Upper lobe of left lung (tissue), 6 donors: ENCODE results near the gene BNC2. TPM values are rescaled to one million over a fixed set of nuclear protein-coding genes. Genes with fewer than 3 reads are reported as not detected.
A peak's percentile ranks its signal among the peaks of the same experiment; 100 is the strongest.
"Not testable (repeated sequence)": the region's sequence is repeated elsewhere in the genome, so short reads cannot be mapped to it uniquely, and the experiment has no call there.

Experiments used
- ATAC-seq, 2 donors: fragments of 200-7000 bp; cut with Tn5 transposase; one replicate each; pipeline ENCODE4 v1.9.1; 2022; ENCODE audit warnings: mild to moderate bottlenecking in 2 of 2, moderate library complexity in 2 of 2; ENCODE audit not compliant: low FRiP score in 2 of 2
- DNase-seq, 2 donors: peaks; one replicate each; pipeline ENCODE4 v3.0.0-alpha.2; 2019 to 2020
- H3K27ac ChIP-seq, 4 donors: fragments of 200-600 bp; sonication (generic); one replicate each; pipeline ENCODE4 v1.5.1; 2016 to 2019
- H3K27me3 ChIP-seq, 4 donors: fragments of 200-600 bp; sonication (generic); one replicate each; pipeline ENCODE4 v1.5.1; 2017 to 2019
- H3K36me3 ChIP-seq, 4 donors: fragments of 200-600 bp; sonication (generic); one replicate each; pipeline ENCODE4 v1.5.1; 2016 to 2019
- H3K4me1 ChIP-seq, 4 donors: fragments of 200-600 bp; sonication (generic); one replicate each; pipeline ENCODE4 v1.5.1; 2018 to 2019
- H3K4me3 ChIP-seq, 4 donors: fragments of 200-600 bp; sonication (generic); one replicate each; pipeline ENCODE4 v1.5.1; 2017 to 2019; ENCODE audit warnings: mild to moderate bottlenecking in 2 of 4, moderate library complexity in 1 of 4
- H3K9me3 ChIP-seq, 4 donors: fragments of 200-600 bp; sonication (generic); one replicate each; pipeline ENCODE4 v1.5.1; 2018 to 2019
- EP300 ChIP-seq, 4 donors: sonication (generic); formaldehyde crosslinking; IDR thresholded peaks; one replicate each; pipeline ENCODE4 v1.5.1; 2017; ENCODE audit warnings: antibody characterized with exemption in 4 of 4, control low read depth in 2 of 4
- POLR2A ChIP-seq, 4 donors: fragments of 450-650 bp; IDR thresholded peaks; one replicate each; pipeline ENCODE4 v1.5.1; 2016 to 2017; ENCODE audit warnings: antibody characterized with exemption in 4 of 4, mild to moderate bottlenecking in 2 of 4
- POLR2AphosphoS5 ChIP-seq, 2 donors: sonication (generic); formaldehyde crosslinking; IDR thresholded peaks; one replicate each; pipeline ENCODE4 v1.5.1; 2017; ENCODE audit warnings: antibody characterized with exemption in 2 of 2
- WGBS, 2 donors: methylation state at CpG; one replicate each; pipeline ENCODE4 v1.1.5; 2017 to 2018; 5-methylcytosine and 5-hydroxymethylcytosine counted together
- total RNA-seq, 6 donors: library from RNA; depleted of rRNA in 4 of 6; stranded (reverse); fragments of >200 nt in 4 of 6; gene quantifications; one replicate each; pipeline versions ENCODE4 v1.1.0 to v1.2.1, GENCODE V29; 2016 to 2021
- TF ChIP-seq, protein P1 (sequence below), 6 experiments: fragments of 450-650 bp in 4 of 6; fragments of 200-600 bp in 2 of 6; sonication (generic) in 2 of 6; IDR thresholded peaks; one replicate each; pipeline ENCODE4 v1.5.1; 2016 to 2019; ENCODE audit warnings: antibody characterized with exemption in 6 of 6
- donor health status: DM: no; HTN: no; CAD: no; lungs with moderate emphysema.
- donor health status: DM: no; HTN: yes; CAD: no; lungs with severe emphysema.

BNC2 gene
- total RNA-seq, 6 donors from 2014 or later = 4.6 to 21.7 (median 10.7) TPM

DNA sequence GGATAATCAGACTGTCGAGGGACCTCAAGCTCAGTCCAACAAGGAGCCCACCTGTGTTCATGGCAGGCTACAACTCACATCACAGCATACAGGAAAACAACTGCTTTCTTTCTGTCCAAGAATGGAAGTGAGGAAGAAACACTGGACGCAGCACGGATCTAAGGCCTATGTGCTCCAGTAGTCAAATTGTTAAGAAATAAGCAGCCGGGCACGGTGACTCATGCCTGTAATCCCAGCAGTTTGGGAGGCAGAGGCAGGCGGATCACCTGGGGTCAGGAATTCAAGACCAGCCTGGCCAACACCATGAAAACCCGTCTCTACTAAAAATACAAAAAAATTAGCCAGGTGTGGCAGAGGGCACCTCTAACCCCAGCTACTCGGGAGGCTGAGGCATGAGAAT lies 427.8 kb downstream of the BNC2 start:
- no peak overlapping the region for H3K4me3 ChIP-seq
- ATAC-seq (peak in 1 of 2 donors; percentile 64), DNase-seq (no peak)
- H3K27ac ChIP-seq = no peak overlapping the region
- no peaks in the 10 kb centered on the region for H3K9me3 ChIP-seq
- WGBS, 2 donors = 87 to 89% methylated on average over 8 of the region's 8 CpGs
- no peaks in the 10 kb centered on the region for H3K27me3 ChIP-seq
- TF ChIP-seq POLR2A (IDR thresholded peaks at IDR 0.05) = no peak
- TF ChIP-seq, protein P1, sequence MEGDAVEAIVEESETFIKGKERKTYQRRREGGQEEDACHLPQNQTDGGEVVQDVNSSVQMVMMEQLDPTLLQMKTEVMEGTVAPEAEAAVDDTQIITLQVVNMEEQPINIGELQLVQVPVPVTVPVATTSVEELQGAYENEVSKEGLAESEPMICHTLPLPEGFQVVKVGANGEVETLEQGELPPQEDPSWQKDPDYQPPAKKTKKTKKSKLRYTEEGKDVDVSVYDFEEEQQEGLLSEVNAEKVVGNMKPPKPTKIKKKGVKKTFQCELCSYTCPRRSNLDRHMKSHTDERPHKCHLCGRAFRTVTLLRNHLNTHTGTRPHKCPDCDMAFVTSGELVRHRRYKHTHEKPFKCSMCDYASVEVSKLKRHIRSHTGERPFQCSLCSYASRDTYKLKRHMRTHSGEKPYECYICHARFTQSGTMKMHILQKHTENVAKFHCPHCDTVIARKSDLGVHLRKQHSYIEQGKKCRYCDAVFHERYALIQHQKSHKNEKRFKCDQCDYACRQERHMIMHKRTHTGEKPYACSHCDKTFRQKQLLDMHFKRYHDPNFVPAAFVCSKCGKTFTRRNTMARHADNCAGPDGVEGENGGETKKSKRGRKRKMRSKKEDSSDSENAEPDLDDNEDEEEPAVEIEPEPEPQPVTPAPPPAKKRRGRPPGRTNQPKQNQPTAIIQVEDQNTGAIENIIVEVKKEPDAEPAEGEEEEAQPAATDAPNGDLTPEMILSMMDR (IDR thresholded peaks at IDR 0.05) = no peak
- no peak for TF ChIP-seq EP300 (IDR thresholded peaks at IDR 0.05)
- TF ChIP-seq POLR2AphosphoS5 (IDR thresholded peaks at IDR 0.05) = no peak
- H3K36me3 ChIP-seq = no peaks in the 10 kb centered on the region
- H3K4me1 ChIP-seq = no peaks in the 10 kb centered on the region

DNA sequence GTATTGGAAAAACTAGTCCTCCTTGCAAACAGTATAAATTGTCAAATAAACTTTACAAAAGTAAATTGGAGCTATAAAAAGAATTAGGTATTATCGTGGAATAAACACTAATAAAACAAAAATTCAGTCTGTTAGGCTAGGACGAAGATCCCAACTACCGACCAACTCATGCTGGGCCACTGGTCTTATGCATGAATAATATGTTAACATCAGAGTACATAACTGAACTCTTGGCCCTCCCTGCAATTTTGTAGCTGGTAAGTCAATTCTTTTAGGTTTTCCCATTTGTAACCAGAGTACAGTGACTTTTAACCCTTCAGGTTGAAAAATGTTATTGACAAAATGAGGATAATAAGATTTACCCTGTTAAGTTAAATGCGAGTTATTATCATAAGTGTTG lies 428.7 kb downstream of the BNC2 start:
- ATAC-seq (no peak), DNase-seq (no peak)
- Histone ChIP-seq H3K9me3 (no peaks in the 10 kb centered on the region), H3K27me3 (no peaks in the 10 kb centered on the region), H3K36me3 (no peaks in the 10 kb centered on the region), H3K27ac (no peak overlapping the region), H3K4me3 (no peak overlapping the region), H3K4me1 (no peaks in the 10 kb centered on the region)
- 93 to 94% methylated on average over 4 of the region's 4 CpGs for WGBS, 2 donors
- TF ChIP-seq POLR2AphosphoS5 (IDR thresholded peaks at IDR 0.05) (no peak), POLR2A (IDR thresholded peaks at IDR 0.05) (no peak), EP300 (IDR thresholded peaks at IDR 0.05) (no peak)
- TF ChIP-seq, protein P1 (IDR thresholded peaks at IDR 0.05) = no peak

DNA sequence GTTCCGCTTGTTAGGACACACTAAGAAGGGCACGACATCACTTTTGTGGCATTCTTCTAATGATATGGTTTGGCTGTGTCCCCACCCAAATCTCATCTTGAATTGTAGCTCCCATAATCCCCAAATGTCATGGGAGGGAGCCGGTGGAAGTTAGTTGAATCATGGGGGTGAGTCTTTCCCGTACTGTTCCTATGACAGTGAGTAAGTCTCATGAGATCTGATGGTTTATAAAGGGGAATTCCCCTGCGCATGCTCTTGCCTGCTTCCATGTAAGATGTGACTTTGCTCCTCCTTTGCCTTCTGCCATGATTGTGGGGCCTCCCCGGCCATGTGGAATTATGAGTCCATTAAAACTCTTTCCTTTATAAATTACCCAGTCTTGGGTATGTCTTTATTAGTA lies 431.6 kb downstream of the BNC2 start:
- not testable (repeated sequence) for H3K9me3 ChIP-seq, DNase-seq, H3K27ac ChIP-seq, H3K36me3 ChIP-seq, H3K4me1 ChIP-seq, H3K4me3 ChIP-seq, ATAC-seq, H3K27me3 ChIP-seq
- 80 to 94% methylated on average over 6 of the region's 6 CpGs for WGBS, 2 donors

DNA sequence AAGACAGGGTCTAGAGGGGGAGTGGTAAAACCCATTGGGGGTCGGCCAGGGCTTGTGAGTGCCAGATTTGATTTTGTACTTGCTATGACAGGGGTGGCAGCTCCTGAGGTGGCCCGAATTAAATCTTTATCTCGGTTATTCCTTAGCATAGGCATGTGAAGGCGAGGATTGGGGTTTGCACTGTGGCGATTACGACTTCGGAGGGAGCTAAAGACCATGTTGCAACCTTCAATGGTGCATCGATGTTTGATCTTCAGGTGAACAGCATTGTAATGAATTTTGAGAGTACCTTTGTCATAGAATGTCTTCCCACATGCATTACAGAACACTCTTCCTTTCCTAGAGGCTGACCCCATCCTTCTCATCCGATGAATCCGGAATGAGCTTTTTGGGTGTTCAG lies 433.9 kb downstream of the BNC2 start:
- DNase-seq = no peak
- Histone ChIP-seq H3K9me3 (no peaks in the 10 kb centered on the region), H3K4me3 (no peak overlapping the region), H3K4me1 (no peaks in the 10 kb centered on the region), H3K27me3 (no peaks in the 10 kb centered on the region), H3K36me3 (no peaks in the 10 kb centered on the region), H3K27ac (no peak overlapping the region)
- ATAC-seq = no peak
- TF ChIP-seq POLR2AphosphoS5 (IDR thresholded peaks at IDR 0.05) (no peak), EP300 (IDR thresholded peaks at IDR 0.05) (no peak), POLR2A (IDR thresholded peaks at IDR 0.05) (no peak)
- TF ChIP-seq, protein P1 (IDR thresholded peaks at IDR 0.05) = no peak
- 95 to 96% methylated on average over 10 of the region's 10 CpGs for WGBS, 2 donors

DNA sequence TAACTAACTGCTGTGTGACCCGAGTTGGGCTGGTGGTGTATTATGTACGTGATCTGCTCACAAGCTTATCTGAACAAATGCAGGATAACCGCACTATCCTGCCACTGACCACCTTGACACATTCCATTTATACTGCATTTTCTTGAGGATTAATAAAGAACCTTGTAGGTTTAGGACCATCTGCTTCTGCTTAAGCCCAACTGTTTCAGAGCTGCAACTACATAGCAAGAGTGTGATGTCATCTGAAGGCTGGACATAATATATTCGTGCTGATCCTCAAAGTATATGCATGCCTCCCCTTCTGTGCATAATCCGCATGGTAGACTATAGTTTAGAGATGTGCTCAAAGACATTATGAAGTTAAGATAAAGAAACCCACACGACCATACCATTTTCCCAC lies 435.9 kb downstream of the BNC2 start:
- TF ChIP-seq, protein P1 (IDR thresholded peaks at IDR 0.05) = no peak
- TF ChIP-seq EP300 (IDR thresholded peaks at IDR 0.05) = no peak
- no peak for TF ChIP-seq POLR2A (IDR thresholded peaks at IDR 0.05)
- no peak for TF ChIP-seq POLR2AphosphoS5 (IDR thresholded peaks at IDR 0.05)

More for the DNA sequence above, 435.9 kb downstream of the BNC2 start:
- H3K27ac ChIP-seq = no peak overlapping the region
- no peaks in the 10 kb centered on the region for H3K4me1 ChIP-seq
- 89 to 90% methylated on average over 6 of the region's 6 CpGs for WGBS, 2 donors
- DNase-seq = no peak
- no peak overlapping the region for H3K4me3 ChIP-seq
- H3K36me3 ChIP-seq = no peaks in the 10 kb centered on the region
- H3K9me3 ChIP-seq = no peaks in the 10 kb centered on the region
- no peak for ATAC-seq
- no peaks in the 10 kb centered on the region for H3K27me3 ChIP-seq
